SKM-1 treated with dmso at 0.1 percent for 144 hours (cell line): ENCODE results near the gene OR10V1.
A peak's percentile ranks its signal among the peaks of the same experiment; 100 is the strongest.

Experiments used
- DNase-seq: peaks from one replicate; lab custom pipeline; 2025; ENCODE audit not compliant: unreplicated experiment; lab: John Stamatoyannopoulos, UW

The OR10V1 gene

DNA sequence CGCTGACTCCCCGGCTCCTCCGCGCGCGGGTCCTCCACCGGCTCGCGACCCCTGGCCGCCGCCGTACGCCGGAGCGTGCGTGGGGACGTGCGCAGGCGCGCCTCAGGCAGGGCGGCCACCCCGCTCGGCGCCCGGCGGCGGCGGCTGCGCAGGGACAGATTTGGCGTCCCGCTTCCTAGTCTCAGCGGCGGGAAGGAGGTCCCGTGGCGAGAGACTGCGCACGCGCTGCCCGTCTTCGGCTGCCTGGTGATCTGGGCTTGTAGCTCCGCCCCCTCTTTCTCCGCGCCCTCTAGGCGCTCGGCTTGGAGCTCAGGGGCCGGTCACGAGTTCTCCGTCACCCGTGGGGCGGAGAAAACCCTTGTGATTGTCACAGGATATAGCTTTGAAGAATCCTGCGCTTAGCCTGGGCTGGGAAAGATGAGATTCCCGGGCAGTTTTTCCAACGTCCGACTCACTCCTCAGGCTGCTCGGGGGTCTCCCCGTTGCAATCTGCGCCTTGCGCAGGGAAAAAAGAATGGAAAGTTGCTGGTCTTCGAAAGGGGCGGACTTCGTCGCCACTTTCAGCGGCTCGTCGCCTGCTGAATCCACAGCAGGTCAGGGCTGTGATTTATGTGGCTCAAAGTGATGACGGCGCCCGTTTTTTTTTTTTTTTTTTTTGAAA lies 44.6 kb downstream of the OR10V1 start, which contains the start of gene PATL1:
Gene PATL1 (minus strand): TSS at position 88 of the 661 bp plus-strand sequence. CDS start 142 bp downstream, outside the sequence.
- peak; percentile 97 for DNase-seq

DNA sequence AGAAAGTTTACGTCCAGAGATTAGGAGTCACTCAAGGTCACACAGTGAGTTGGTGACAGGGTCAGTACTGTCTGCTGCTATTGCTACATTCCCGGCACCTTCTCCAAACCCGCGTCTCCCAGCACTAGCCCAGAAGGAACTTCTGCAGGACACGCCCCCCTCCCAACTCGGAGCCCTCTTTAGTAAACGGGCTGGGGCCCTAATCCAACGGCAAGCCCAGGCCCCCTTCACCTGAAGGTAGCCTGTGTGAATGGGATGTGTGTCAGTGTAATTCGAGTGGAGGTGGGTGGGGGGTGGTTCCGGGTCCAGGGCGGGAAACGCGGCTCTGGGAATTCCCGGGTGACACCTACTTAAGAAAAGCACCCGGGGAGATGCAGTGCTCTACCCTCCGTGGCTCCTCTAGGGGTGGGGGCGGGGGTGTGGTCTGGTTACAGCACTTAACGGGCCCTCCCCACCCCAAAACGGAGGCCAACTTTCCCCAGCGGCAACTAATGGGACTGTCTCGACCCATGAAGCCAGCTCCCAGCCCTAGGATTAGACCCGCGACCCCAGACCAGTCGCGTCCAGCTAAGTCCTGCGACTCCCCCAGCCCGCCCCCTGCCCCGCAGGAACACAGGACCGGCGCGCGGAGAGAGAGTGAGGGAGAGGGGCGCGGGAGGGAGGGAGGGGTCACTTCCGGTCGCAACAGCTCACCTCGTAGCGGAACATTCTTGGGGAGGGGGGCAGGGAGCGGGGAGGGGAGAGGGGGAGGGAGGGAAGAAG lies 45.3 kb downstream of the OR10V1 start:
- peak; percentile 44 for DNase-seq

DNA sequence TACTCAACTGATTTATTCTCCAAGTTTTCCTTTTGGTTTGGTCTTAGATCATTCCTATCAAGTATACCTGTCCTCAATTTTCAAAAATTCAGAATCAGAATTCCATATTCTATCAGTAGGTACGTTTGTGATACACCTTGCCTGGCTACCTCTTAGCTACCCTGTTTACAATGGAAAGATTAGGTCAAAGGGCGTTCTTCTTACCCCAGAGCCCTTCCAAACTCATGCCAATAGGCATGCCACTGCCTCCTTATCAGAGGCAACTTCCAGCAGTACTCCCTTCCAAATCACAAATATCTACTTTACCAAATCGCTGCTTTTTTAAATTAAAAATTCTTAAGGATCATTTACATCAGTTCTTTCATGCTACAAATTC lies 45.8 kb downstream of the OR10V1 start:
- DNase-seq: no peak

DNA sequence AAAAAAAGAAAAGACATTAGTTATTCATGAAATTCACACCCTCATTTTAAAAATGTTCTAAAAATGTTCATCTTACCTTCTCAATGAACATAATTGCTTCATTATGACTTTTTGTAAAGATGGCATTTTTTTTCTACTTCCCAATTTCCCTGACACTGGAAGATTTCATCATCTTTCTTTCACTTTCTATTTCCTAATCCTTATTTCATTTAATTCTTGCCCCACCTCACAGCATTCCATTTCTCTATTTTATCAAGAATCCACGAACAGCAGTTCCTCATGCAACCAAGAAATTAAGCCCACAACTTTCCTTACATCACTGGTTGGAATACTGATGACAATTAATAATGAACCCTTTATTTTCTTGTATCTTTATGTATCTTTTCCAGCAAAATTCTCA lies 46.7 kb downstream of the OR10V1 start:
- peak; percentile 24 for DNase-seq
